EL (cell line): ENCODE data around the gene UGT1A8.
A peak's percentile ranks its signal among the peaks of the same experiment; 100 is the strongest.
"Not testable (repeated sequence)": the region's sequence is repeated elsewhere in the genome, so short reads cannot be mapped to it uniquely, and the experiment has no call there.

Experiments
- DNase-seq: peaks from one replicate; pipeline ENCODE4 v3.0.0-alpha.2; 2016

The UGT1A8 gene

GRCh38 chr2:233736868-233737653, 119.6 kb downstream of the UGT1A8 start:
- DNase-seq = not testable (repeated sequence)

GRCh38 chr2:233740870-233741269, 123.4 kb downstream of the UGT1A8 start:
- no peak for DNase-seq

GRCh38 chr2:233743464-233744259, 126.2 kb downstream of the UGT1A8 start:
- no peak for DNase-seq

GRCh38 chr2:233745073-233745755, 127.8 kb downstream of the UGT1A8 start:
- DNase-seq = no peak

- not testable (repeated sequence) for DNase-seq
Observed at GRCh38 chr2:233745838-233746237, 128.4 kb downstream of the UGT1A8 start.

- no peak for DNase-seq
Observed at GRCh38 chr2:233746475-233747282, 129.2 kb downstream of the UGT1A8 start.

GRCh38 chr2:233747283-233747544, 129.8 kb downstream of the UGT1A8 start:
- DNase-seq = no peak

- not testable (repeated sequence) for DNase-seq
Observed at GRCh38 chr2:233750689-233751088, 133.3 kb downstream of the UGT1A8 start.

GRCh38 chr2:233751212-233752009, 134.0 kb downstream of the UGT1A8 start:
- not testable (repeated sequence) for DNase-seq

- no peak for DNase-seq
Observed at GRCh38 chr2:233754872-233755611, 137.6 kb downstream of the UGT1A8 start.

GRCh38 chr2:233756429-233757081, 139.1 kb downstream of the UGT1A8 start:
- no peak for DNase-seq

- no peak for DNase-seq
Observed at GRCh38 chr2:233758141-233758540, 140.7 kb downstream of the UGT1A8 start.

- DNase-seq = no peak
Observed at GRCh38 chr2:233758849-233759248, 141.4 kb downstream of the UGT1A8 start.

- DNase-seq = no peak
Observed at GRCh38 chr2:233760043-233760442, 142.6 kb downstream of the UGT1A8 start, which contains the start of gene UGT1A1. TSS of gene UGT1A1 (plus strand) at chr2:233760270. CDS start at chr2:233760288, 18 bp downstream.

GRCh38 chr2:233761040-233761769, 143.8 kb downstream of the UGT1A8 start:
- no peak for DNase-seq

GRCh38 chr2:233764264-233764663, 146.8 kb downstream of the UGT1A8 start:
- DNase-seq = peak; percentile 50

GRCh38 chr2:233764761-233765160, 147.3 kb downstream of the UGT1A8 start:
- DNase-seq = no peak

GRCh38 chr2:233766416-233766815, 149.0 kb downstream of the UGT1A8 start:
- DNase-seq = no peak

- no peak for DNase-seq
Observed at GRCh38 chr2:233768076-233768475, 150.6 kb downstream of the UGT1A8 start.

GRCh38 chr2:233769260-233769659, 151.8 kb downstream of the UGT1A8 start:
- DNase-seq = no peak
